Measurements from ENCODE around the gene LRIT3. TPM values are rescaled to one million over a fixed set of nuclear protein-coding genes. Genes with fewer than 3 reads are reported as not detected.

The LRIT3 gene
- total and polyA plus RNA-seq, 2 experiments from 2014 or later = 0.13 TPM; not detected in 1

DNA sequence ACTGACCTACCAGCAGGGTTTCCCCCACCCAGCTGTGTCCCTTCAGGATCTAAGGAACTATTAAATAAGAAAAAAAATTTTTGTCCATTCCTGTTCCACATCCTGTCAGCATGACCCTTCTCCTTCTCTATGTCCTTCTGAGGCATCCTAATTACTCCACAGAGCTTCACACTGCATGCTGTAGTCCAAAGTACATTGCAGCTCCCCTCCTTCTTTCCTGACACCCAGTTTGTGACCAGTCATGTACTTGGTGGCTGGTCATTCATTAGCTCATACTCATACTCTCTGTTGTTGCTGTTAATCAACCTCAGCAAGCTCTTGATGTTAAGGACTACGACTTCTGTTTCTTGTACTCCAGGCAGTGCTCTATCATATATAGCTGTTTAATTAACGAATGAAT, 62.3 kb downstream of the LRIT3 start:
- Histone ChIP-seq H3K27me3 (no peaks in the 10 kb centered on the region), H3K4me1 (ENCODE audit: insufficient read depth) (peaks cover 14% of the 10 kb centered on the region), H3K4me3 (no peak overlapping the region), H2AFZ (no peak overlapping the region), H3K9me3 (ENCODE audit: low read depth) (no peaks in the 10 kb centered on the region), H4K20me1 (ENCODE audit: insufficient read depth, poor library complexity, severe bottlenecking) (no peaks in the 10 kb centered on the region), H3K36me3 (replicated peaks; ENCODE audit: insufficient read depth, low read depth) (peaks cover 5% of the 10 kb centered on the region), H3K79me2 (no peaks in the 10 kb centered on the region), H3K9me2 (replicated peaks; ENCODE audit: insufficient read depth) (no peaks in the 10 kb centered on the region), H3K27ac (peak overlapping the region; percentile 59), H3K4me2 (no peak overlapping the region)
- WGBS (ENCODE audit: low lambda C conversion rate, missing lambda C conversion rate) = 89% methylated on average over 2 of the region's 2 CpGs
- peak; percentile 52 for DNase-seq (ENCODE audit: low spot score)
- no peak for TF ChIP-seq EZH2phosphoT487 (IDR thresholded peaks at IDR 0.05; ENCODE audit: low read depth, severe bottlenecking, unreplicated experiment)
- TF ChIP-seq, protein P1, sequence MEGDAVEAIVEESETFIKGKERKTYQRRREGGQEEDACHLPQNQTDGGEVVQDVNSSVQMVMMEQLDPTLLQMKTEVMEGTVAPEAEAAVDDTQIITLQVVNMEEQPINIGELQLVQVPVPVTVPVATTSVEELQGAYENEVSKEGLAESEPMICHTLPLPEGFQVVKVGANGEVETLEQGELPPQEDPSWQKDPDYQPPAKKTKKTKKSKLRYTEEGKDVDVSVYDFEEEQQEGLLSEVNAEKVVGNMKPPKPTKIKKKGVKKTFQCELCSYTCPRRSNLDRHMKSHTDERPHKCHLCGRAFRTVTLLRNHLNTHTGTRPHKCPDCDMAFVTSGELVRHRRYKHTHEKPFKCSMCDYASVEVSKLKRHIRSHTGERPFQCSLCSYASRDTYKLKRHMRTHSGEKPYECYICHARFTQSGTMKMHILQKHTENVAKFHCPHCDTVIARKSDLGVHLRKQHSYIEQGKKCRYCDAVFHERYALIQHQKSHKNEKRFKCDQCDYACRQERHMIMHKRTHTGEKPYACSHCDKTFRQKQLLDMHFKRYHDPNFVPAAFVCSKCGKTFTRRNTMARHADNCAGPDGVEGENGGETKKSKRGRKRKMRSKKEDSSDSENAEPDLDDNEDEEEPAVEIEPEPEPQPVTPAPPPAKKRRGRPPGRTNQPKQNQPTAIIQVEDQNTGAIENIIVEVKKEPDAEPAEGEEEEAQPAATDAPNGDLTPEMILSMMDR (IDR thresholded peaks at IDR 0.05; ENCODE audit: poor library complexity) = no peak
- TF ChIP-seq EZH2 (IDR thresholded peaks at IDR 0.05; ENCODE audit: borderline replicate concordance) = no peak

DNA sequence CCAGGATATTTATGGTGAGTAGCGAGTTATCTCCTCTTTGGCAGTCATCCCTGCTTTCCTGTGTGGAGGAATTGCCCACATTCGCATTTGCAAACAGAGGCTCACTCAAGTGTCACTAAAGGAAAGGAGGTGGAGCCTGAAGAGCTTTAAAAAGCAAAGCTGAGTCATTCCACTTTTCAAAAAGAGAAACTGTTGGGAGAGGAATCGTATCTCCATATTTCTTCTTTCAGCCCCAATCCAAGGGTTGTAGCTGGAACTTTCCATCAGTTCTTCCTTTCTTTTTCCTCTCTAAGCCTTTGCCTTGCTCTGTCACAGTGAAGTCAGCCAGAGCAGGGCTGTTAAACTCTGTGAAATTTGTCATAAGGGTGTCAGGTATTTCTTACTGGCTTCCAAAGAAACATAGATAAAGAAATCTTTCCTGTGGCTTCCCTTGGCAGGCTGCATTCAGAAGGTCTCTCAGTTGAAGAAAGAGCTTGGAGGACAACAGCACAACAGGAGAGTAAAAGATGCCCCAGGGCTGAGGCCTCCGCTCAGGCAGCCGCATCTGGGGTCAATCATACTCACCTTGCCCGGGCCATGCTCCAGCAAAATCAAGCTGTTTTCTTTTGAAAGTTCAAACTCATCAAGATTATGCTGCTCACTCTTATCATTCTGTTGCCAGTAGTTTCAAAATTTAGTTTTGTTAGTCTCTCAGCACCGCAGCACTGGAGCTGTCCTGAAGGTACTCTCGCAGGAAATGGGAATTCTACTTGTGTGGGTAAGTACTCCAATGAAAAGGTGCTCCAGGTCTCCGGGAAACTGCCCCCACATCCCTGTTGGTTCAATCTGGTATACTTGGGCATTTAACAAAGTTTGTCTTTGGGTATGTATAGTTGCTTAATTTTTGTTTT, 65.0 kb downstream of the LRIT3 start, which contains the start of gene EGF:
TSS of gene EGF (plus strand) at position 178 of the 890 bp plus-strand sequence. CDS start at position 631, 453 bp downstream.
- DNase-seq (ENCODE audit: low spot score) = peak; percentile 64
- TF ChIP-seq, protein P1 (IDR thresholded peaks at IDR 0.05; ENCODE audit: poor library complexity) = no peak
- no peak for TF ChIP-seq EZH2phosphoT487 (IDR thresholded peaks at IDR 0.05; ENCODE audit: low read depth, severe bottlenecking, unreplicated experiment)
- TF ChIP-seq EZH2 (IDR thresholded peaks at IDR 0.05; ENCODE audit: borderline replicate concordance) = no peak
- Histone ChIP-seq H3K27me3 (no peaks in the 10 kb centered on the region), H3K9me2 (replicated peaks; ENCODE audit: insufficient read depth) (no peaks in the 10 kb centered on the region), H3K4me1 (ENCODE audit: insufficient read depth) (peaks cover 14% of the 10 kb centered on the region), H3K36me3 (replicated peaks; ENCODE audit: insufficient read depth, low read depth) (no peaks in the 10 kb centered on the region), H3K4me2 (peak within 1 kb of the TSS; percentile 60), H4K20me1 (ENCODE audit: insufficient read depth, poor library complexity, severe bottlenecking) (no peaks in the 10 kb centered on the region), H3K79me2 (no peaks in the 10 kb centered on the region), H3K4me3 (no peak within 1 kb of the TSS), H2AFZ (peak within 1 kb of the TSS; percentile 41), H3K9me3 (ENCODE audit: low read depth) (no peaks in the 10 kb centered on the region), H3K27ac (peak within 1 kb of the TSS; percentile 87)
- WGBS (ENCODE audit: low lambda C conversion rate, missing lambda C conversion rate) = 39% methylated on average over 9 of the region's 9 CpGs

DNA sequence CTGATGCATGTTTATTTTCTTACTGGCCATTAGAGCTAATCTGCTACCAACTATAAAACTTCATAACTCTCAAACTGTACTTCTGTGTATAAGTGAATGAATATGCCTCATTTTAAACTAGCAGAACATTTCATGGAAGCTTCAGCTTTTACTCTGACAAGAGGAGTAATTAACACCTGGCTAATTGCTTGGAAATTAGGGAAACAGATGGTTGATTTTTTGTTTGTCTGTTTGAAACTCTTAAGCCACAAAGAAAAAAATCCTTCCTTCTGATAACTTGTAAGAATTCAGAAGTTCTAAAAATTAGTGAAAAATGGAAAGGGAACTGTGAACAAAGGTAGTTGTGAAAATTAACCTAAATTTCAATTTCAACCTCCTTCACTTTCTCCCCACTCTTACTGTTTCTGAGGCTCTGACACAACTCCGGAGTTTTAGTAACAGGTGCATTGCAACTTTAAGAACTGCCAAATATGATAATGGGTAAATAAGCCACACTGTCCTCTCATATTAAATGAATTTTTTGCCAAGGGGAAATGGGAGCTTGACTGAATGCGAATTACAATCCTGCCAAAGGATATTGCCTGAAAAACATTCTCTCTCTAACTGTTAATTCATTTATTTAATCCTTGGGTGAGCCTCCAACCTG, 65.8 kb downstream of the LRIT3 start:
- no peaks in the 10 kb centered on the region for H4K20me1 ChIP-seq (ENCODE audit: insufficient read depth, poor library complexity, severe bottlenecking)
- no peaks in the 10 kb centered on the region for H3K79me2 ChIP-seq
- H2AFZ ChIP-seq = peak overlapping the region; percentile 41
- peak overlapping the region; percentile 60 for H3K4me2 ChIP-seq
- H3K9me2 ChIP-seq (replicated peaks; ENCODE audit: insufficient read depth) = no peaks in the 10 kb centered on the region
- peaks cover 14% of the 10 kb centered on the region for H3K4me1 ChIP-seq (ENCODE audit: insufficient read depth)
- H3K27ac ChIP-seq = peak overlapping the region; percentile 87
- no peaks in the 10 kb centered on the region for H3K27me3 ChIP-seq
- DNase-seq (ENCODE audit: low spot score) = no peak
- WGBS (ENCODE audit: low lambda C conversion rate, missing lambda C conversion rate) = 77% methylated on average over 2 of the region's 2 CpGs
- H3K4me3 ChIP-seq = no peak overlapping the region
- no peaks in the 10 kb centered on the region for H3K9me3 ChIP-seq (ENCODE audit: low read depth)
- no peaks in the 10 kb centered on the region for H3K36me3 ChIP-seq (replicated peaks; ENCODE audit: insufficient read depth, low read depth)
- TF ChIP-seq EZH2 (IDR thresholded peaks at IDR 0.05; ENCODE audit: borderline replicate concordance) = no peak
- no peak for TF ChIP-seq EZH2phosphoT487 (IDR thresholded peaks at IDR 0.05; ENCODE audit: low read depth, severe bottlenecking, unreplicated experiment)

Data from hepatocyte (in vitro differentiated cells).